Natural killer cell (primary cell): ENCODE measurements around the gene SCG3. TPM values are rescaled to one million over a fixed set of nuclear protein-coding genes. Genes with fewer than 3 reads are reported as not detected.

ENCODE experiments used
- ATAC-seq, 3 donors: fragments of 150-1000 bp in 2 of 3; fragments of 200-7000 bp in 1 of 3; cut with Tn5 transposase; 1 replicate in 1 of 3; 2 replicates in 2 of 3; pipeline ENCODE4 v1.10.0; 2021; ENCODE audit warnings: mild to moderate bottlenecking in 2 of 3, moderate library complexity in 2 of 3
- DNase-seq, 2 donors: peaks; one replicate each; pipeline versions ENCODE4 v3.0.0 to v3.0.0-alpha.2; 2013 to 2021; ENCODE audit warnings: mixed read lengths in 1 of 2
- H3K27ac ChIP-seq: one replicate; pipeline ENCODE4 v1.5.1; 2013; ENCODE audit warnings: mild to moderate bottlenecking, low read length
- H3K27me3 ChIP-seq: one replicate; pipeline ENCODE4 v1.6.1; 2013; ENCODE audit warnings: low read length; ENCODE audit not compliant: control insufficient read depth, insufficient read depth
- H3K36me3 ChIP-seq: one replicate; pipeline ENCODE4 v1.6.1; 2013; ENCODE audit warnings: low read length; ENCODE audit not compliant: control insufficient read depth, insufficient read depth
- H3K4me1 ChIP-seq: one replicate; pipeline ENCODE4 v1.6.1; 2013; ENCODE audit warnings: low read length; ENCODE audit not compliant: control insufficient read depth, insufficient read depth
- H3K4me3 ChIP-seq: one replicate; pipeline ENCODE4 v1.5.1; 2013; ENCODE audit warnings: low read length
- H3K9me3 ChIP-seq: one replicate; pipeline ENCODE4 v1.6.1; 2013; ENCODE audit warnings: low read length; ENCODE audit not compliant: control insufficient read depth, insufficient read depth
- H3K27ac Mint-ChIP-seq, 2 donors: one replicate each; pipeline ENCODE4 v1.8.0; 2022; ENCODE audit warnings: mild to moderate bottlenecking in 2 of 2, mixed read lengths in 2 of 2, moderate library complexity in 1 of 2
- H3K27me3 Mint-ChIP-seq, 2 donors: one replicate each; pipeline ENCODE4 v1.8.0; 2022; ENCODE audit warnings: low read depth in 2 of 2, mixed read lengths in 2 of 2
- H3K36me3 Mint-ChIP-seq: one replicate; pipeline ENCODE4 v1.8.0; 2022; ENCODE audit warnings: mixed read lengths
- H3K4me1 Mint-ChIP-seq, 2 donors: one replicate each; pipeline ENCODE4 v1.8.0; 2022; ENCODE audit warnings: mixed read lengths in 2 of 2
- H3K4me3 Mint-ChIP-seq: one replicate; pipeline ENCODE4 v1.8.0; 2022; ENCODE audit warnings: mild to moderate bottlenecking, moderate library complexity, mixed read lengths
- H3K9me3 Mint-ChIP-seq, 2 donors: one replicate each; pipeline ENCODE4 v1.8.0; 2022; ENCODE audit warnings: mixed read lengths in 2 of 2
- WGBS: methylation state at CpG from one replicate; pipeline ENCODE4 v1.1.7; 2013; ENCODE audit warnings: missing lambda C conversion rate; ENCODE audit not compliant: insufficient coverage; 5-methylcytosine and 5-hydroxymethylcytosine counted together
- intact Hi-C: fragments of 100-400 bp; cut with micrococcal nuclease; formaldehyde crosslinking; loops from one replicate; pipeline ENCODE4 v1.14.2; 2022
- total RNA-seq, 4 donors: library from RNA; stranded (reverse); fragments of 120-200 nt in 1 of 4; gene quantifications; one replicate each; pipeline versions ENCODE4 v1.2.3 to v1.2.4, GENCODE V29; 2013 to 2022
- TF ChIP-seq, protein P1 (sequence below): fragments of 200-600 bp; IDR thresholded peaks from one replicate; pipeline ENCODE4 v1.8.0; 2022; ENCODE audit warnings: antibody characterized with exemption

SCG3 gene
- total RNA-seq, 3 donors from 2014 or later (not counting 1 experiment from before 2014, with no cell fraction given): not detected

DNA sequence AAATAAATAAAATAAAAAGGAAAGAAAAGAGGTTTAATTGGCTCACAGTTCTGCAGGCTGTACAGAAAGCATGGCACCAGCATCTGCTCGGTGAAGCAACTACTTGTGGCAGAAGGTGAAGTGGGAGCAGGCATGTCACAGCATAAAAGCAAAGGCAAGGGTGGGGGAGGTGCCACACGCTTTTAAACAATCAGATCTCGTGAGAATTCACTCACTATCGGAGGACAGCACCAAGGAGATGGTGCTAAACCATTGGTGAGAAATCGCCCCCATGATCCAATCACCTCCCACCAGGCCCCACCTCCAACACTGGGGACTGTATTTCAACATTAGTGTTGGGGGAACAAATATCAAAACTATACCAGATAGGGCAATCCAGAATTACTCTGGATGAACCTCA lies 15.3 kb downstream of the SCG3 start:
- Mint-ChIP-seq H3K27me3 (peaks cover 15 to 33% of the 10 kb centered on the region in 2 donors), H3K4me3 (no peak overlapping the region), H3K27ac (no peak overlapping the region), H3K36me3 (no peaks in the 10 kb centered on the region), H3K4me1 (no peaks in the 10 kb centered on the region), H3K9me3 (no peaks in the 10 kb centered on the region)
- H3K4me3 ChIP-seq: no peak overlapping the region
- H3K27ac ChIP-seq: no peak overlapping the region
- DNase-seq (no peak), ATAC-seq (no peak)
- H3K4me1 ChIP-seq: no peaks in the 10 kb centered on the region
- H3K36me3 ChIP-seq: no peaks in the 10 kb centered on the region
- TF ChIP-seq, protein P1, sequence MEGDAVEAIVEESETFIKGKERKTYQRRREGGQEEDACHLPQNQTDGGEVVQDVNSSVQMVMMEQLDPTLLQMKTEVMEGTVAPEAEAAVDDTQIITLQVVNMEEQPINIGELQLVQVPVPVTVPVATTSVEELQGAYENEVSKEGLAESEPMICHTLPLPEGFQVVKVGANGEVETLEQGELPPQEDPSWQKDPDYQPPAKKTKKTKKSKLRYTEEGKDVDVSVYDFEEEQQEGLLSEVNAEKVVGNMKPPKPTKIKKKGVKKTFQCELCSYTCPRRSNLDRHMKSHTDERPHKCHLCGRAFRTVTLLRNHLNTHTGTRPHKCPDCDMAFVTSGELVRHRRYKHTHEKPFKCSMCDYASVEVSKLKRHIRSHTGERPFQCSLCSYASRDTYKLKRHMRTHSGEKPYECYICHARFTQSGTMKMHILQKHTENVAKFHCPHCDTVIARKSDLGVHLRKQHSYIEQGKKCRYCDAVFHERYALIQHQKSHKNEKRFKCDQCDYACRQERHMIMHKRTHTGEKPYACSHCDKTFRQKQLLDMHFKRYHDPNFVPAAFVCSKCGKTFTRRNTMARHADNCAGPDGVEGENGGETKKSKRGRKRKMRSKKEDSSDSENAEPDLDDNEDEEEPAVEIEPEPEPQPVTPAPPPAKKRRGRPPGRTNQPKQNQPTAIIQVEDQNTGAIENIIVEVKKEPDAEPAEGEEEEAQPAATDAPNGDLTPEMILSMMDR: no peak
- peaks cover under 1% of the 10 kb centered on the region for H3K27me3 ChIP-seq
- WGBS: 66% methylated on average over 5 of the region's 5 CpGs
- intact Hi-C loops: no loop called here
- H3K9me3 ChIP-seq: no peaks in the 10 kb centered on the region

DNA sequence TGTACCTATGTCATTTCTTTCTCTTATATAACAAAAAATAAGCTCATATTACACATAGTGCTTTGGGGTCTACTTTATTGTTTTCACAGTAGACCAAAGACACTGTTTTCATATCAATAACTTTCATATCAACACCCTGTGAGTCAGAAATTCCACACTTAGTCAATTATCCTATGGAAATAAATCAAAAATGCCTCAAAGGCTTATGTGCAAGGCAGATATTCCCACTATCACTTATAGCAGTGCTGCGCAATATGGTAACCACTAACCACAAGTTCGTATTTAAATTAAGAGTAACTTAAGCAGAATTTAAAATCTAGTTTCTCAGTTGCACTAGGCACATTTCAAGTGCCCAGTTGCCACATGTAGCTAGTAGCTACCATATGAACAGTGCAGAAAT lies 15.9 kb downstream of the SCG3 start:
- DNase-seq (no peak), ATAC-seq (no peak)
- Histone ChIP-seq H3K27me3 (no peaks in the 10 kb centered on the region), H3K4me1 (no peaks in the 10 kb centered on the region), H3K27ac (no peak overlapping the region), H3K9me3 (no peaks in the 10 kb centered on the region), H3K36me3 (no peaks in the 10 kb centered on the region), H3K4me3 (no peak overlapping the region)
- no peak overlapping the region for H3K4me3 Mint-ChIP-seq
- no peaks in the 10 kb centered on the region for H3K9me3 Mint-ChIP-seq
- no peak overlapping the region for H3K27ac Mint-ChIP-seq
- no peaks in the 10 kb centered on the region for H3K36me3 Mint-ChIP-seq
- no peaks in the 10 kb centered on the region for H3K4me1 Mint-ChIP-seq
- peaks cover 15 to 27% of the 10 kb centered on the region in 2 donors for H3K27me3 Mint-ChIP-seq
- TF ChIP-seq, protein P1: no peak
- WGBS: 90% methylated on average over 2 of the region's 2 CpGs
- intact Hi-C loops: no loop called here

DNA sequence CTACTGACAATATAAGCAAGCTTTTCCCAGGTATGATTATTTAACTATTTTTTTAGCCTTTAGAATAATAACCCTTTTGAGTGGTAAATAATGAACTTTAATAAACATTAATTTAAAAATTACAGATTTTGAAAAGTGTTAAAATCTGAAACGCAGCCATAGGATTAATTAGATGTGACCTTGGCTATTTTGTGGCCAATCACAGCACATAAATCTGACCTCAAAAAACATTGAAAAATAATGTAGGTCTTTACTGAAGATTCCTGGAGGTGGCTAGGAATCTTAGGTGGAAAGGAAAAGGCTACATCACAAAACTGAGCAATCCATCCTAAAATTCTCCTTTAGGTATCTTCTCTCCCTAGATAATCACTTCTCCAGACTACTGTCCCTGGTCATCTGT lies 18.1 kb downstream of the SCG3 start:
- no peak for ATAC-seq
- no peaks in the 10 kb centered on the region for H3K36me3 ChIP-seq

DNA sequence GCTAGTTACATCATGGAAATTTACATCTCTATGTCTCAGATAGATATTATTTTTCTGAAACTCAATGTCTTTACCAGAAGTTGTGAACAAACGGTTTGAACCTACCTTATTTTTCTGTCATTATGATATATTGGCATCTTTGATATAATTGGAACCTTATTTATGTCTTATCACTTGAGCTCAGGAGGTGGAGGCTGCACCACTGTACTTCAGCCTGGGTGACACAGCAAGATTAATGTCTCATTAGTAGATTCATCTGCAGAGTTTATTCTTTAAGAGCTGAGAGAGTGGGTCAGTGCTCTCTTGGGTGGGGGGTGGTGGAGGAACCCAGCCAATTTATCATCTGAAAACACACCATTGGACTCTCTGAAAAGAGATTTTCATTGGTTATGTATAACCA lies 21.4 kb downstream of the SCG3 start:
- intact Hi-C loops: no loop called here
- WGBS: no CpG with 5 or more reads among the region's 1 CpG

More for the DNA sequence above, 18.1 kb downstream of the SCG3 start:
- Histone ChIP-seq H3K4me3 (no peak overlapping the region), H3K4me1 (no peaks in the 10 kb centered on the region), H3K27me3 (no peaks in the 10 kb centered on the region), H3K9me3 (no peaks in the 10 kb centered on the region), H3K27ac (no peak overlapping the region)
- Mint-ChIP-seq H3K27me3 (peaks cover 11 to 43% of the 10 kb centered on the region in 2 donors), H3K4me1 (no peaks in the 10 kb centered on the region), H3K9me3 (no peaks in the 10 kb centered on the region), H3K4me3 (no peak overlapping the region), H3K27ac (no peak overlapping the region), H3K36me3 (no peaks in the 10 kb centered on the region)
- 100% methylated on average over 1 of the region's 1 CpG for WGBS
- intact Hi-C loops: no loop called here
- no peak for DNase-seq
- TF ChIP-seq, protein P1: no peak

More for the DNA sequence above, 21.4 kb downstream of the SCG3 start:
- ATAC-seq: no peak
- H3K27ac Mint-ChIP-seq: no peak overlapping the region
- no peaks in the 10 kb centered on the region for H3K36me3 Mint-ChIP-seq
- H3K4me1 ChIP-seq: no peaks in the 10 kb centered on the region
- H3K4me1 Mint-ChIP-seq: no peaks in the 10 kb centered on the region
- no peak for DNase-seq
- no peaks in the 10 kb centered on the region for H3K36me3 ChIP-seq
- peaks cover 12 to 43% of the 10 kb centered on the region in 2 donors for H3K27me3 Mint-ChIP-seq
- no peaks in the 10 kb centered on the region for H3K27me3 ChIP-seq
- H3K4me3 ChIP-seq: no peak overlapping the region
- no peaks in the 10 kb centered on the region for H3K9me3 ChIP-seq
- no peak overlapping the region for H3K4me3 Mint-ChIP-seq
- TF ChIP-seq, protein P1: no peak
- no peaks in the 10 kb centered on the region for H3K9me3 Mint-ChIP-seq
- H3K27ac ChIP-seq: no peak overlapping the region
